ENCODE measurements around the gene CLIC5. TPM values are rescaled to one million over a fixed set of nuclear protein-coding genes. Genes with fewer than 3 reads are reported as not detected.

CLIC5 gene
- total RNA-seq, 1 experiment from 2014 or later: not detected

DNA sequence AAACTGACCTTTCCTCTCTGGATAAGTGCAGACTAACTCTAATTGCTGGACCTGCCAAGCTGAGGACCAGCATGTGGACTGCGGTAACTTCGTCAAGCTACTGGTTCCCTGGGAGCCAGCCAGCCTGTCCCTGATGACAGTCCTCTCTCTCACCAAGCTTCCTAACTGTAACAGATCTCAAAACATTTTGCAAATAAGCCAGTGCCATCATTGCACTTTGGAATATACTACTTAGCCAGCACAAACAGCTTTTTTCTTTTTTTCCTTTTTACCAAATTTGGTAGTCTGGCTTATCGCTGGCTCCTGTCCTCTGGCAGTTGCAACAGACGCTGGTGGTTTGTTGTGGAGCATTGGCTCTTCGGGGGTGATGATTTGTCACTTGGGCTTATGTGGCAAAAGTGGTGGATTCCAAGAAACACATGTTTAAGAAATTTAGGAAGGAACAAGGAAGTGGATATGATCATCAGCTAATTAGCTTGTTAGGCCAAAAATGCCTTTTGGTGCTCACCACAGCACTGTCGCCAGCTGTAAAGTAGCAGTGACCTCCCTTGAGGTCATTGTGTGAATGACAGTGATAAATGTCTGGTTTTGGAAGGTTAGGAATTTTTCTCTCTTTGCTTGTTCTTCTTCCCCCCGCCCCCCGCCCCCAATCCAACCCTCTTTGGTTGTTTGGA is 171.7 kb downstream of the CLIC5 start:
- peak; percentile 39 for DNase-seq (ENCODE audit: low spot score)

DNA sequence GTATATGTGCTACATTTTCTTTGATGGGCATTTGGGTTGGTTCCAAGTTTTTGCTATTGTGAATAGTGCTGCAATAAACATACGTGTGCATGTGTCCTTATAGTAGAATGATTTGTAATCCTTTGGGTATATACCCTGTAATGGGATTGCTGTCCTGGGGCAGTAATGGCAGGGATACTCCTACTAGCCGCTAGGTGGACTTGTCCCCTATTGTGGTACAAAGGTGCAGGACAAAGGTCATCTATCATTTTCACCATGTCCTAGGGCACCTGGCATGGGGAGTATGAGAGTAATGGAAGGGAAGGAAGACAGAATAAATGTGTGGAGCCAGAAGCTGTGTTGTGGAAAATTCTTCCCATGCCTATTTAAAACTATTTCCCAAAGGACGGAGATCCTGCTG is 174.6 kb downstream of the CLIC5 start:
- no peak for DNase-seq (ENCODE audit: low spot score)

DNA sequence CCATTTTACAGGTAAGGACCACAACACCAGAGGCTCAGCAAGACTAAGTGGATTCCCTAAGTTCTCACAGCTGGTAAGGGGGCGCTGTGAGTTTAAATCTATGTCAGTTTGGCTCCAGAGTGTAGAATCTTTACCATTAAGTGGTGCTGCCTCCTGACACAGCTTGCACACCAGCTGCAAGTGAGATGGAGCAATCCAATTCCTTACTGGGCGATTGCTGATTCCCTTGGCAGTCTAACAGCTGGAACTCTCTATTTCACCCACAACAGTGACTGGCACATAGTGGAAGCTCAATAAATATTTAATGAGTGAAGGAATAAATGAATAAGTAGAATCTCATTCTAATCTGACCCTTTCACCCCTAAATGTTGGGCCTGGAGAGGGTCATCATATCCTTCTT is 176.7 kb downstream of the CLIC5 start:
- DNase-seq (ENCODE audit: low spot score): no peak

DNA sequence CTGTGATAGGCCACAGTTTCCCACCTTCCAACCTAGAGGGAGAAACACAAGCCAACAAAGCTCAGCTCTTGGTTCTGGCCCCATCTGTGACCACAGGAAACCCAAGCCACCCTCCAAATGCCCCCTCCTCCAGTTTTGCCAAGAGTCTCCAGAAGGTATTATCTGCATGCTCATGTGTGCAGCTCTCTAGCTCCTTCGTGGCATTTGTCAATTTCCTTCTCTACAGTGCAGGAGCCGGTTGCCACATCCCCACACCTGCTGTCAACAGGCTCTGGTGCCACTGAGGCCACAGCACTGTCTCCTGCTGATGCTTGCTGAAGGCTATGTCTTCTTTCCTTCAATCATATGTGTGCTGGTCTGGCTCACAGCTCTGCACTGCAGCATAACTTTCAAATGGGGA is 177.2 kb downstream of the CLIC5 start:
- DNase-seq (ENCODE audit: low spot score): no peak

GRCh38 chr6:45837541-45838200 is 178.0 kb downstream of the CLIC5 start:
- DNase-seq (ENCODE audit: low spot score): no peak

GRCh38 chr6:45836984-45837383 is 178.7 kb downstream of the CLIC5 start:
- no peak for DNase-seq (ENCODE audit: low spot score)

DNA sequence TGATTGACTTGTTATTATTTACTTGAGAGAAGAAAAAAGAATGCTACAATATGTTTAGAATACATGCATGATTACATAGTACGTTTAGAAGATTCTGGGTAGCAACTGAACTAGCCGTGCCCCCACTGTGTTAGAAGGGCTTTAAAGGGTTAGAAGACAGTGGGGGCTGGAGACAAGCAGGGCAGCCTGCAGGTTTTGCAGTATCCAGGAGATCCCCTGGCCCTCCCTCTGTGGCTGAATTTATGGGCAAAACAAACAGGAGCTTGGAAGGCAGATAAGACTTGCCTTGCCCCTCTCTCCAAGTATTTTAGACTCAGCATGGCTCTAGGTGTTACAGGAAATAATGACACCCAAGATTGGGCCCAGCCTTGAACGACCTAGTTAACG is 179.2 kb downstream of the CLIC5 start:
- DNase-seq (ENCODE audit: low spot score): no peak

- no peak for DNase-seq (ENCODE audit: low spot score)
Measured at GRCh38 chr6:45835721-45836437, 179.8 kb downstream of the CLIC5 start.

- DNase-seq (ENCODE audit: low spot score): no peak
Measured at GRCh38 chr6:45832063-45832462, 183.6 kb downstream of the CLIC5 start.

Other genes starting within 250 kb of the CLIC5 start
- gene ENPP4, start 114.1 kb upstream of the CLIC5 start, total RNA-seq (2014; rRNA removed; shearing (Covaris generic)): not detected in 2 replicates
- not detected in 2 replicates for gene ENPP5, start 155.1 kb upstream of the CLIC5 start, total RNA-seq (2014; rRNA removed; shearing (Covaris generic))